Fibroblast of villous mesenchyme (primary cell): ENCODE data around the gene MSX2. TPM values are rescaled to one million over a fixed set of nuclear protein-coding genes. Genes with fewer than 3 reads are reported as not detected.

ENCODE experiments used
- DNase-seq: peaks from one replicate; pipeline ENCODE4 v3.0.0-alpha.2; 2010; ENCODE audit warnings: low read depth
- H3K4me3 ChIP-seq: 2 replicates; pipeline ENCODE4 v1.5.1; 2011; ENCODE audit warnings: low read depth, mild to moderate bottlenecking, low read length
- CTCF ChIP-seq: IDR thresholded peaks from 2 replicates; pipeline ENCODE4 v1.5.1; 2012; ENCODE audit warnings: low read depth, mild to moderate bottlenecking, low read length; ENCODE audit not compliant: insufficient read depth
- small RNA-seq: library from RNA; depleted of rRNA; stranded (forward); fragments of <200 nt; gene quantifications from one replicate; pipeline ENCODE3, GENCODE V24; 2012
- total RNA-seq: library from RNA; depleted of rRNA; stranded (reverse); fragments of >200 nt; gene quantifications from 2 replicates; pipeline ENCODE4 v1.2.3, GENCODE V29; 2012

The MSX2 gene
- total RNA-seq, 1 donor = 0.43 TPM

GRCh38 chr5:174769005-174769404, 44.6 kb downstream of the MSX2 start:
- DNase-seq = no peak
- no peak for TF ChIP-seq CTCF
- no peak overlapping the region for H3K4me3 ChIP-seq

GRCh38 chr5:174773371-174773770, 49.0 kb downstream of the MSX2 start:
- H3K4me3 ChIP-seq = no peak overlapping the region
- no peak for TF ChIP-seq CTCF
- no peak for DNase-seq

GRCh38 chr5:174775081-174775480, 50.7 kb downstream of the MSX2 start:
- H3K4me3 ChIP-seq = no peak overlapping the region
- no peak for TF ChIP-seq CTCF
- DNase-seq = no peak

GRCh38 chr5:174777111-174777510, 52.7 kb downstream of the MSX2 start:
- TF ChIP-seq CTCF = no peak
- H3K4me3 ChIP-seq = no peak overlapping the region
- DNase-seq = no peak

- no peak for TF ChIP-seq CTCF
- no peak for DNase-seq
Observed at GRCh38 chr5:174777583-174777982, 53.2 kb downstream of the MSX2 start.

More at GRCh38 chr5:174777583-174777982, 53.2 kb downstream of the MSX2 start:
- H3K4me3 ChIP-seq = no peak overlapping the region

Small RNAs within 50 kb of the gene (small RNA-seq; reads per million reads assigned to genes)
- not detected for gene MIR4634
